HG03045 (cell line): ENCODE measurements around the gene THAP4.
"Not testable (repeated sequence)": the region's sequence is repeated elsewhere in the genome, so short reads cannot be mapped to it uniquely, and the experiment has no call there.

Experiments
- ATAC-seq: cut with Tn5 transposase; IDR thresholded peaks from one replicate; pipeline ENCODE4 v1.9.1; 2021; ENCODE audit warnings: mild to moderate bottlenecking, moderate library complexity; ENCODE audit not compliant: unreplicated experiment

Gene THAP4

DNA sequence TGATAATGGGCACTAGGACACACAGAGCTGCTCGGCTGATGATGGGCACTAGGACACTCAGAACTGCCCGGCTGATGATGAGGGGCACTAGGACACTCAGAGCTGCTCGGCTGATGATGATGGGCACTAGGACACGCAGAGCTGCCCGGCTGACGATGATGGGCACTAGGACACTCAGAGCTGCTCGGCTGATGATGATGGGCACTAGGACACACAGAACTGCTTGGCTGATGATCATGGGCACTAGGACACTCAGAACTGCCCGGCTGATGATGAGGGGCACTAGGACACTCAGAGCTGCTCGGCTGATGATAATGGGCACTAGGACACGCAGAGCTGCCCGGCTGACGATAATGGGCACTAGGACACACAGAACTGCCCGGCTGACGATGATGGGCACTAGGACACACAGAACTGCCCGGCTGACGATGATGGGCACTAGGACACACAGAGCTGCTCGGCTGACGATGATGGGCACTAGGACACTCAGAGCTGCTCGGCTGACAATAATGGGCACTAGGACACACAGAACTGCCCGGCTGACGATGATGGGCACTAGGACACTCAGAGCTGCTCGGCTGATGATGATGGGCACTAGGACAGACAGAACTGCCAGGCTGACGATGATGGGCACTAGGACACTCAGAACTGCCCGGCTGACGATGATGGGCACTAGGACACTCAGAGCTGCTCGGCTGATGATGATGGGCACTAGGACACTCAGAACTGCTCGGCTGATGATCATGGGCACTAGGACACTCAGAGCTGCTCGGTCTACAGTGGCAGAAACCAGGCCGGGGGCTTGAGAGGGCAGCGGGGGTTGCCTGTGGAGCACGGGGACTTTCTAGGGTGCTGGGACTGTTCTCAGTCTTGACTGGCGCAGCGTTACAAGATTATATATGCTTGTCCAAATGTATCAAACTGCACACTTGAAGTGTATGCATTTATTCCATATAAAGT, 46.2 kb downstream of the THAP4 start:
- ATAC-seq = not testable (repeated sequence)

GRCh38 chr2:241589863-241590262, 47.1 kb downstream of the THAP4 start:
- ATAC-seq = not testable (repeated sequence)

DNA sequence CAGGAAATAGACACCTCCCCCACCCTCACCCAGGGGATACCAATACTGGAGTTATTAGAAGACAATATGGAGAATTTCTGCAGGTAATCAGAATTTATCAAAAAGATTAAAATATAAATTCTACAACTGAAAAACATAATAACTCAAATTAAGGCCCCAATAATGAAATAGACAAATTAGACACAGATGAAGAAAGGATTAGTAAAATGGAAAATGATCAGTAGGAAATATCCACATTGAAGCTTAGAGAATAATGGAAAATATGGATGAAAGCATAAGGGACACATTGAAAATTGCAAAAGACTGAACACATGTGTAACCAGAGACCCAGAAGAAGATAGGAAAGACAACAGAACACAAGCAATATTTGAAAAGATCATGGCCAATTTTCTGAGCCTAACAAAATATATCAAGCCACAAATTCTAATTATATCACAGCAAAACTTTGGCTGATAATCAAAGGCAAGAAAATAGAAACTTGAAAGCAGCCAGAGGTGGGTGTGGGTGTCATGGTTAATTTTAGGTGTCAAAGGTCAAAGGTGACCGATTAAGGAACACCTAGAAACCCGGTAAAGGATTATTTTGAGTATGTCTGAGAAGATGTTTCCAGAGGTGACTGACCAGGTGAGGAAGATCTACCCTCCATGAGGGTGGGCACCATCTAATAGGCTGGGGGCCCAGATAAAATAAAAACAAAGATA, 50.2 kb downstream of the THAP4 start:
- no peak for ATAC-seq

DNA sequence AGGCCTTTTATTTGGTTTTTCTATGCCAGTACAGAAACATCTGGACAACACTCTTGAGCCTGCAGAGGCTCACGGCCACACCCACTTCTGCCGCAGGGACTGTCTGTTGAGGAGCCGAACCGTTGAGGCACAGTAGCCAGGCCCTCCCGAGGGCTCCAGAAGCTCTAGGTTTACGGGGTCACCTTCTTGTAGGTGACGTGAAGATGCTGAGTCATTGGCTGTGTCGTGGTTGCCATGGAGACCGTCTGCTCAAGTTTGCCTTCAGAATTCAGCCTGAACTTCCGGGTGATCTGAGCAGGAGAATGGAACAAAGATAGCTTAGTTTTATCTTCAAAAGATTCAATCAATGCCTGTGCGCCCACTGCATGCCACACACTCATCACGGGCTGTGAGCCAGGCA, 52.5 kb downstream of the THAP4 start:
- no peak for ATAC-seq

DNA sequence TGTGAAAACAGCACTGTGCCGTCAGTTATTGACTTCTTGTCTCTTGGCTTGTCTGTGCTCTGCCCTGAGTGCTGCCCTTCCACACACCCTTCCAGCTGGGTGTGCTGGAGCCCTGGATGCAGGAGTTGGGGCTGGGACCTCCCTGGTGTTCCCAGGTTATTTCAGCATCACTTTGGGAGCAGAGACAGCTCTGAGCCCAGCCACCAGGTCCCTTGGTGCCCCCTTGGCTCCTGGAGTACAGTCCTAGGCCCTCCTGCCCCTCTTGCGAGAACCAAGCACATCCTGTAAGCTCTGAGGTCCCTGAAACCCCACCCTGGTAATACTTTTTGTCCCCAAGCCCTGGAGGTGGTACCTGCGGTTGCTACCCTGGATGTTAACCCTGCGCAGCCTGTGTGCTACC, 54.2 kb downstream of the THAP4 start:
- no peak for ATAC-seq

DNA sequence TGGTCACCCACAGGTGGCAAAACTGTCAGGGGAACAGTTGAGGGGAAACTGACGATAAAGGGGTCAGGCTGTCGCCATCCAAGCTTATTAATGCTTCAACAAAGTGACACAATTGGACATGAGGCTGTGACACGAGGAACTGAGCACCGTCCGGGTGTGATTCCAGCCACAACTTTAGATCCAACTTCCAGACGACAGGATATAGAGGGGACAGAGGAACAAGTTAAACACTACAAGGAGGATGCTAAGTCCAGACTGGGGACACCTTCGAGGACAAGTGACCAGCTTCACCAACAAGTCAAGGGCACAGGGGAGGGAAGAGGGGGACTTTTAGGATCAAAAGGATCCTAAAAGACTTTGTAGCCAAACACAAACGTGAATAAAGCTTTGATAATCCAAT, 54.6 kb downstream of the THAP4 start:
- no peak for ATAC-seq

- no peak for ATAC-seq
Measured at GRCh38 chr2:241579281-241579680, 57.7 kb downstream of the THAP4 start.

- ATAC-seq = no peak
Measured at GRCh38 chr2:241577413-241578122, 59.4 kb downstream of the THAP4 start.

DNA sequence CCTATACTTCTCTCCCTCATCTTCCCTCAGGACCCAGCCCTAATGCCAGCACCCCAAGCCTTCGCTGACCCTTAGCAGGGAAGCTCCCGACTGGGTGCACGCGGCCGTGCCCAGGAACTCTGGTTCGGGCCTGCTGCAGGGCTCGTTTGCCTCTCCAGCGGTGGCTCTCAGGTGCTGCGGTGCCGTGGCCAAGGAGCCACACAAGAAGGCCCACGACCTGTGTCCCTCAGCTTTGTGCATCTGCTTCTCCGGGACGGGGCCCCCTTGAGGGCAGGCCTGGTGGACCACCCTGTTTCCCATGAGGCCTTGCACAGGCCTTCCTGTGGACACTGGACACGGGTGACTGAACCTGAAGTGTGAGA, 60.7 kb downstream of the THAP4 start:
- no peak for ATAC-seq

DNA sequence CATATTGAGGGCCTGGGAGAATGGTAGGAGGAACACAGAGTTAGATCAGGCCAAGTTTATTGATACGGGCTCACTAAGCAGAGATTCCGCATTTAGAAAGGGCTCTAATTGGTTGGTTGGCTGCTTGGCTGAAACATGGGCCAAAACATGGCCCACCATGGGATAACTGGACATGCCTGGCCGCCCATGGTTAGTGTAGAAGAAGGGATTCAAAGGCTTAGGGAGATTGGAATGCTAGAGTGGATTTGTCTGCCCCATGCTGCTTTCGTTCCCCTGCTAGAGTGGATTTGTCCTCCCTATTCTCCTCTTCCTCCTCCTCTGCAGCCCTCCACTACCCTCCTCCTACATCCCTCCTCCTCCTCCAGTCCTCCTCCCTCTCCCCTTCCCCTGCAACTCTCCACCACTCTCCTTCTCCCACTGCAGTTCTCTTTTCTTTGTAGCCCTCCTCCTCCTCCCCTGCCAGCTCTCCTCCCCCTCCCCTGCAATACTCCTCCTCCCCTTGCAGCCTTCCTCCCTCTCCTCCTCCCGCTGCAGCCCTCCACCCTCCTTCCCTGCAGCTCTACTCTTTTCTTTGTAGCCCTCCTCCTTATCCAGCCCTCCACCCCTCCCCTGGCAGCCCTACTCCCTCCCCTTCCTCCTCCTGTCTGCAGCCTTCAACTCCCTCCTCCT, 61.2 kb downstream of the THAP4 start:
- ATAC-seq = no peak

DNA sequence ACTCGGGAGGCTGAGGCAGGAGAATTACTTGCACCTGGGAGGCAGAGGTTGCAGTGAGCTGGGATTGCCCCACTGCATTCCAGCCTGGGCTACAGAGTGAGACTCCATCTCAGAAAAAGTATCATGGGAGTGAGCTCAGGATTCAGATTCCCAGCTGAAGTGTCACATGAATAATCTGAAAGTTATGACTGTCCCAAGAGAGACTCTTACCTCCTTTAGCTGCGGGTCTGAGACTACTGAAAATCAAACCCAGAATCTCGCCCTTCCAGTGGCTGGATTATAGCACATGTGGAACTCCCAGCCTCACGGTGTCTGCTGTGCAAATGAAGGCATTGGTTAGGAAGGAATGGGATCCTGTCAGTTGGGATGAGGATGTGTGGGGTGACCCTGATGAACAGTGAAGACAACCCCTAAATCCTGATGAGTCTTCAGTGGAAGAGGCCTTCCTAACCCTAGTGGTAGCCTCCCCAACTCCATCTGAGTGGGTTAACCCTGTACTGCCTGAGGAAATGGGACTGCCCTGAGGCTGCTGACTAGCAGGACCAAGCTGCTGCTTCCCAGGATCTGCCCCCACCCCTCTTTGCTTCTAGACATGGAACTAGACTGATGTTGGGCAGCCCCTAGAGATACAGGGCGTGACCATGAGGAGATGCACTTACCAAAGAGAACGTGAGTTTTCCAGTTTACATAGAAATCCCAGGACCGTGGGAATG, 61.9 kb downstream of the THAP4 start:
- ATAC-seq = no peak

DNA sequence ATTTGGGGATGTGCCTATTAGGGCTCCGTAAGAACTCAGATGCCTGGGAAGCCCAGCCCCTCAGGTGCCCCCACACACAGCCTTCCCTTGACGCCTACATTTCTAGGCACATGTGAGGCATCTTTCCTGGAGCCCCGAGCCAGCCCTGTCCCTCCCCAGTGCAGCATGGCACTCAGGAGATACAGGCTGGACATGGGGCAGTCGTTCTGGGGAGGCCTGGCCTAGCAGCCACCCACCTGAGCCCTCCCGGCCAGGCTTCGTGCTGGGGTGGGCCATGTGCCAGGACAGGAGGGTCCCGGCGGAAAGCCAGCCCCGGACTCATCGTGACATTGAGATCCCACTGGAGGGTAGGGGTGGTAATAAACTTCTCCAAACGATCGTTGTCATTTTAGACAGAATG, 63.2 kb downstream of the THAP4 start:
- no peak for ATAC-seq

DNA sequence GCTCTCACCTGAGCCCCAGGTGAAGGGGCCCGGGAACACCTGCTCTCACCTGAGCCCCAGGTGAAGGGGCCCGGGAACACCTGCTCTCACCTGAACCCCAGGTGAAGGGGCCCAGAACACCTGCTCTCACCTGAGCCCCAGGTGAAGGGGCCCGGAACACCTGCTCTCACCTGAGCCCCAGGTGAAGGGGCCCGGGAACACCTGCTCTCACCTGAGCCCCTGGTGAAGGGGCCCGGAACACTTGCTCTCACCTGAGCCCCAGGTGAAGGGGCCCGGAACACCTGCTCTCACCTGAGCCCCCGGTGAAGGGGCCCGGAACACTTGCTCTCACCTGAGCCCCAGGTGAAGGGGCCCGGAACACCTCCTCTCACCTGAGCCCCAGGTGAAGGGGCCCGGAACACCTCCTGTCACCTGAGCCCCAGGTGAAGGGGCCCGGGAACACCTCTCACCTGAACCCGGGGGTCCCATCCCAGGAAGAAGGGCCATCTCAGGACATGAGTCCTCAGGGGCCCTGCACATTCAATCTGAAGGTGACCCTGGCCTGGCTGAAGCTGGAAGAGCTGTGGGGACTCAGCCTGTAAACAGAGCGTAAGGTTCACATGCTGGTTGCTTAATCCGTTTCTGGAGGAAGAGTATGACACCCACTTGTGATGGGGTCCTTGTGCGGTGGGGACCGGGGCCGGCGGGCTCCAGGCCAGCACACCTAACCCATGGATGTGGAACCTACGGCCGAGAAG, 63.9 kb downstream of the THAP4 start:
- not testable (repeated sequence) for ATAC-seq

DNA sequence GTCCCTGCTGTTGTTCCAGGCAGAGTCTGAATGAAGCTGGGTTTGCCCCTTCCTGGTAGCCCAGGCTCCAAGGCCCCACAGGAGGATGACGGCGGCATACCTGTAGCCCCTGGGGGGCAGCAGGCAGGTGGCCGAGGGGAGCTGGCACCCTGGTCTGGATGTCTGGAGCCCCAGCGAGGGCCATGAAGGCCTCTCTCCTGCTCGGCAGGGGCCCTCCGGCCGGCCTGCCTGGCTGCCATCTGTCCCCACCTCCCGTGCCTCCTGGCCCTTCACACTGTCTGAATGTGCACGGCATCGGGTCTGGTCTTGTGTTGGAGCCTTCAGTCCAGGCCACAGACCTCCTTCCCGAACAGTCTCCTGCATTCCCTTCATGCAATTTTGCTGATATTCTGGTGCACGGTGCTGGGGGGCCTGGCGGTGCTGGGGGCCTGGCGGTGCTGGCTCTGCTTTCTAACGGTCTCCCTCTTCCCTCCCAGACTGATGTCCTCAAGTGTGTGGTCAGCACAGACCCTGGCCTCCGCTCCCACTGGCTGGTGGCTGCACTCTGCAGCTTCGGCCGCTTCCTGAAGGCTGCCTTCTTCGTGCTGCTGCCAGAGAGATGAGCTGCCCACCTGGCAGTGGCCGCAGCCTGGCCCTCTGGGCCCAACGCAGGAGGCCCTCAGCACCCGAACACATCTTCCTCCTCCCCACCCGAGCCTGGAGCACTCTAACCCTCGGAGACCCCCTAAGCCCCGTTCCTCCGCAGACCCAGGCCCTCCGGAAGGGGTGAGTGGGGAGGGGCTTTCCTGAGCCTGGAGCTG, 64.9 kb downstream of the THAP4 start:
- ATAC-seq = no peak

- no peak for ATAC-seq
Measured at GRCh38 chr2:241570961-241571581, 65.9 kb downstream of the THAP4 start.

GRCh38 chr2:241569831-241570281, 67.1 kb downstream of the THAP4 start:
- ATAC-seq = no peak

DNA sequence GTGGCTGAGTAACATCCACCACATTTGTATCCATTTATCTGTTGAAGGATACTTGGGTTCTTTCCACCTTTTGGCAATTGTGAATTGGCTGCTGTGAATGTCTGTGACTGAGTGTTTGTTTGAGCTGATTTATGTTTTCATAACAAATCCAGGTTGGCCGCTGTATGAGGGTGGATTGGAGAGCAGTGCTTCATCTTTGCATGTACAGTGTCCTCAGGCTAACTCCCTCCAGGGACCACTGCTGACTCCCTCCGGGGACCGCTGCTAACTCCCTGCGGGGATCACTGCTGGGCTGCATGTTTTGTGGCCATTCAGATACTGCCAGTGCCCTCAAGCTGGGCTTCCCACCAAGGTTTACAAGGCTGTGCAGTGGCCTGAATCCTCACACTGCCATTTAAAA, 68.2 kb downstream of the THAP4 start:
- no peak for ATAC-seq

- ATAC-seq = no peak
Measured at GRCh38 chr2:241567776-241568175, 69.2 kb downstream of the THAP4 start.
